ENCODE data around the gene ZIC2. TPM values are rescaled to one million over a fixed set of nuclear protein-coding genes. Genes with fewer than 3 reads are reported as not detected.

The ZIC2 gene
- total RNA-seq, 1 experiment from 2014 or later, result 305 TPM

- H3K27me3 ChIP-seq (replicated peaks; ENCODE audit: insufficient read depth, low read depth, low read length, poor library complexity), result no peaks in the 10 kb centered on the region
Observed at GRCh38 chr13:99991013-99991827, 9.6 kb downstream of the ZIC2 start.

GRCh38 chr13:99991828-99992775 is 10.5 kb downstream of the ZIC2 start:
- peaks cover 10% of the 10 kb centered on the region for H3K36me3 ChIP-seq (ENCODE audit: insufficient read depth, low read length, poor library complexity, severe bottlenecking)
- CTCF ChIA-PET, result interaction anchor here (0.5 to 0.6 kb wide), 3 partner anchors 30 to 529 kb away, joined by 3 to 11 read pairs (median 4); no protein-coding TSS in a partner anchor
- peak overlapping the region; percentile 96 for H3K27ac ChIP-seq (ENCODE audit: low read depth, low read length, poor library complexity, severe bottlenecking)
- peaks cover 82% of the 10 kb centered on the region for H3K4me1 ChIP-seq (ENCODE audit: insufficient read depth, low read length, poor library complexity, severe bottlenecking)
- TSS peak; percentile 12 for BruUV-seq (replicated peaks)
- H3K4me3 ChIP-seq (ENCODE audit: low read depth, low read length, poor library complexity, severe bottlenecking), result peak overlapping the region; percentile 23
- intact Hi-C loops (cut with micrococcal nuclease; ENCODE audit: unreplicated experiment), result loop anchor here (2.0 to 10.0 kb wide), 2 partner anchors 93 to 243 kb away; partner anchors contain the start of gene PCCA
- POLR2A ChIA-PET (ENCODE audit: low non-redundant PET), result interaction anchor here (0.5 to 0.8 kb wide), 2 partner anchors 9 to 309 kb away, joined by 3 to 12 read pairs; no protein-coding TSS in a partner anchor
- no peaks in the 10 kb centered on the region for H3K27me3 ChIP-seq (replicated peaks; ENCODE audit: insufficient read depth, low read depth, low read length, poor library complexity)
- DNase-seq (ENCODE audit: low spot score), result peak; percentile 82
- no peaks in the 10 kb centered on the region for H3K9me3 ChIP-seq (ENCODE audit: low read depth, low read length, poor library complexity, severe bottlenecking)
- TF ChIP-seq EZH2 (IDR thresholded peaks at IDR 0.05; ENCODE audit: borderline replicate concordance, low read depth, low read length, poor library complexity, severe bottlenecking), result no peak

More at GRCh38 chr13:99991013-99991827, 9.6 kb downstream of the ZIC2 start:
- H3K27ac ChIP-seq (ENCODE audit: low read depth, low read length, poor library complexity, severe bottlenecking), result peak overlapping the region; percentile 96
- peak overlapping the region; percentile 23 for H3K4me3 ChIP-seq (ENCODE audit: low read depth, low read length, poor library complexity, severe bottlenecking)
- peaks cover 17% of the 10 kb centered on the region for H3K36me3 ChIP-seq (ENCODE audit: insufficient read depth, low read length, poor library complexity, severe bottlenecking)
- TF ChIP-seq CTCF (conservative IDR thresholded peaks at IDR 0.05; ENCODE audit: low read depth, low read length) (no peak), EZH2 (IDR thresholded peaks at IDR 0.05; ENCODE audit: borderline replicate concordance, low read depth, low read length, poor library complexity, severe bottlenecking) (no peak)
- POLR2A ChIA-PET (ENCODE audit: low non-redundant PET), result interaction anchor here (0.8 kb wide), 1 partner anchor 310 kb away, joined by 3 read pairs; no protein-coding TSS in a partner anchor
- DNase-seq (ENCODE audit: low spot score), result peak; percentile 64
- peaks cover 76% of the 10 kb centered on the region for H3K4me1 ChIP-seq (ENCODE audit: insufficient read depth, low read length, poor library complexity, severe bottlenecking)
- intact Hi-C loops (cut with micrococcal nuclease; ENCODE audit: unreplicated experiment), result loop anchor here (10.0 kb wide), 1 partner anchor 94 kb away; the partner anchor contains the start of gene PCCA
- CTCF ChIA-PET, result interaction anchor here (0.5 kb wide), 1 partner anchor 30 kb away, joined by 11 read pairs; no protein-coding TSS in a partner anchor
- BruUV-seq (replicated peaks), result no TSS peak
- H3K9me3 ChIP-seq (ENCODE audit: low read depth, low read length, poor library complexity, severe bottlenecking), result no peaks in the 10 kb centered on the region

DNA sequence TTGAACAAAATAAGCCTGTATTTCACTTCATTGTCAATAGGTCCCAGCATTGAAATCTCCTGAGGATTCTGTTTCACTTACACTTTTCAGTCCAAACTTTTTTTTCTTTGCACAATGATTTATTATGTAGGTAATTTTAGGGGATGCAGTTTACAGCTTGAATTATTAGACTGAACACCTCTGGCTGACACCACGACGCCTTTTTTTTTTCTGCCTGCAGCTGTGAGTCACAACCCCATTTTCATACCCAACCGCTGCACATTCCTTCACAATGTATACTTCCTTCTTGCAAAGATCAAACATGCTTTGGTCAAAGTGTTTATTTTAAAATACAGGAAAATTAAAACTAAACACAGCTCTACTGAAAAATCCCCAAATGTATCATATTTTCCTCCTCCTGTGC is 11.4 kb downstream of the ZIC2 start:
- BruUV-seq (replicated peaks), result no TSS peak

More for the DNA sequence above, 11.4 kb downstream of the ZIC2 start:
- no peak for TF ChIP-seq EZH2 (IDR thresholded peaks at IDR 0.05; ENCODE audit: borderline replicate concordance, low read depth, low read length, poor library complexity, severe bottlenecking)
- no peak for TF ChIP-seq CTCF (conservative IDR thresholded peaks at IDR 0.05; ENCODE audit: low read depth, low read length)
- ChIA-PET POLR2A (ENCODE audit: low non-redundant PET) (interaction anchor here (0.5 to 0.6 kb wide), 2 partner anchors 23 to 302 kb away, joined by 3 to 7 read pairs; no protein-coding TSS in a partner anchor), CTCF (no interaction called here)
- H3K4me3 ChIP-seq (ENCODE audit: low read depth, low read length, poor library complexity, severe bottlenecking), result peak overlapping the region; percentile 23
- H3K4me1 ChIP-seq (ENCODE audit: insufficient read depth, low read length, poor library complexity, severe bottlenecking), result peaks cover 79% of the 10 kb centered on the region
- H3K27ac ChIP-seq (ENCODE audit: low read depth, low read length, poor library complexity, severe bottlenecking), result peak overlapping the region; percentile 96
- peak; percentile 72 for DNase-seq (ENCODE audit: low spot score)
- intact Hi-C loops (cut with micrococcal nuclease; ENCODE audit: unreplicated experiment), result loop anchor here (2.0 to 10.0 kb wide), 2 partner anchors 92 to 242 kb away; partner anchors contain the start of gene PCCA
- H3K9me3 ChIP-seq (ENCODE audit: low read depth, low read length, poor library complexity, severe bottlenecking), result no peaks in the 10 kb centered on the region
- H3K36me3 ChIP-seq (ENCODE audit: insufficient read depth, low read length, poor library complexity, severe bottlenecking), result peaks cover 1% of the 10 kb centered on the region
- H3K27me3 ChIP-seq (replicated peaks; ENCODE audit: insufficient read depth, low read depth, low read length, poor library complexity), result no peaks in the 10 kb centered on the region

Measured in A673 (cell line).